Naive thymus-derived CD8-positive, alpha-beta T cell (primary cell): ENCODE results near the gene ELP5. TPM values are rescaled to one million over a fixed set of nuclear protein-coding genes. Genes with fewer than 3 reads are reported as not detected.

Experiments
- ATAC-seq, 2 donors: fragments of 150-1000 bp; cut with Tn5 transposase in 1 of 2; sonication (Bioruptor Pico), chemical (Tn5 transposase) in 1 of 2; 1 replicate in 1 of 2; 2 replicates in 1 of 2; pipeline ENCODE4 v1.10.0; 2021; ENCODE audit warnings: mild to moderate bottlenecking in 2 of 2, moderate library complexity in 2 of 2
- POLR2A ChIA-PET: fragments of 350-600 bp; sonication (Branson Sonifier 250); formaldehyde crosslinking; loops from one replicate; lab custom pipeline; 2021; ENCODE audit warnings: antibody characterized with exemption; lab: Charles Lee
- DNase-seq, 10 donors: peaks; one replicate each; pipeline versions ENCODE4 v3.0.0 to v3.0.0-alpha.2; 2020 to 2022
- H3K27ac Mint-ChIP-seq, 10 donors: one replicate each; pipeline ENCODE4 v1.8.0; 2020 to 2022; ENCODE audit warnings: mild to moderate bottlenecking in 10 of 10, mixed read lengths in 10 of 10, moderate library complexity in 4 of 10, inconsistent platforms in 1 of 10
- H3K27me3 Mint-ChIP-seq, 5 donors: one replicate each; pipeline ENCODE4 v1.8.0; 2021 to 2022; ENCODE audit warnings: mixed read lengths in 5 of 5
- H3K36me3 Mint-ChIP-seq, 3 donors: one replicate each; pipeline ENCODE4 v1.8.0; 2020 to 2022; ENCODE audit warnings: mixed read lengths in 3 of 3, mild to moderate bottlenecking in 2 of 3, inconsistent platforms in 1 of 3
- H3K4me1 Mint-ChIP-seq, 4 donors: one replicate each; pipeline ENCODE4 v1.8.0; 2021 to 2022; ENCODE audit warnings: mixed read lengths in 4 of 4
- H3K4me3 Mint-ChIP-seq, 10 donors: one replicate each; pipeline ENCODE4 v1.8.0; 2020 to 2022; ENCODE audit warnings: mild to moderate bottlenecking in 10 of 10, mixed read lengths in 10 of 10, moderate library complexity in 6 of 10, inconsistent platforms in 1 of 10
- H3K9me3 Mint-ChIP-seq, 9 donors: one replicate each; pipeline ENCODE4 v1.8.0; 2020 to 2022; ENCODE audit warnings: mixed read lengths in 9 of 9, mild to moderate bottlenecking in 3 of 9, inconsistent platforms in 1 of 9, moderate library complexity in 1 of 9
- polyA plus RNA-seq, 3 donors: library from polyadenylated mRNA; unstranded; fragments of 300-500 nt; fragmentation: Illumina TruSeq; gene quantifications; one replicate each; pipeline ENCODE4 v1.2.3, GENCODE V29; 2021
- total RNA-seq, 8 experiments: library from RNA in 2 of 8; stranded (reverse) in 2 of 8; gene quantifications; one replicate each; pipeline ENCODE4 v1.2.3 and lab custom pipeline; 2021 to 2026

ELP5 gene
- total and polyA plus RNA-seq, 5 experiments from 2014 or later = 35.1 to 94.0 (median 55.5) TPM

GRCh38 chr17:7281074-7281952, 29.3 kb downstream of the ELP5 start, which contains the start of gene SLC2A4:
TSS of gene SLC2A4 (plus strand) at chr17:7281718. CDS start at chr17:7281935, 217 bp downstream.
- peak within 1 kb of the TSS; percentile 74 to 90 (median 84) for H3K4me3 Mint-ChIP-seq
- H3K27ac Mint-ChIP-seq = peak within 1 kb of the TSS in 8 of 10 donors; percentile 43 to 92 (median 62)

GRCh38 chr17:7281953-7282751, 30.1 kb downstream of the ELP5 start:
- peak in 1 of 2 donors; percentile 8 for ATAC-seq
- peaks cover 16 to 38% (median 24%) of the 10 kb centered on the region in 4 donors for H3K4me1 Mint-ChIP-seq
- peak in 3 of 10 donors; percentile 10 to 15 (median 10) for DNase-seq
- H3K27ac Mint-ChIP-seq = peak overlapping the region in 4 of 10 donors; percentile 18 to 67 (median 50)
- H3K9me3 Mint-ChIP-seq = no peaks in the 10 kb centered on the region
- peaks cover 1 to 19% (median 10%) of the 10 kb centered on the region in 5 donors for H3K27me3 Mint-ChIP-seq
- peak overlapping the region; percentile 71 to 90 (median 84) for H3K4me3 Mint-ChIP-seq
- POLR2A ChIA-PET = interaction anchor here (0.9 to 2.3 kb wide), 8 partner anchors 12 to 198 kb away, joined by 3 to 9 read pairs (median 6); partner anchors contain the start of genes NEURL4 and ZBTB4
- H3K36me3 Mint-ChIP-seq = no peaks in the 10 kb centered on the region

More at GRCh38 chr17:7281074-7281952, 29.3 kb downstream of the ELP5 start, which contains the start of gene SLC2A4:
- POLR2A ChIA-PET = interaction anchor here (1.0 to 2.3 kb wide), 11 partner anchors 14 to 203 kb away, joined by 3 to 8 read pairs (median 4); partner anchors contain the start of genes GPS2, POLR2A and TMEM102
- H3K9me3 Mint-ChIP-seq = no peaks in the 10 kb centered on the region
- ATAC-seq (peak; percentile 64 to 67), DNase-seq (peak; percentile 65 to 88 (median 76))
- H3K36me3 Mint-ChIP-seq = no peaks in the 10 kb centered on the region
- peaks cover 1 to 19% (median 10%) of the 10 kb centered on the region in 5 donors for H3K27me3 Mint-ChIP-seq
- H3K4me1 Mint-ChIP-seq = peaks cover 16 to 38% (median 24%) of the 10 kb centered on the region in 4 donors

DNA sequence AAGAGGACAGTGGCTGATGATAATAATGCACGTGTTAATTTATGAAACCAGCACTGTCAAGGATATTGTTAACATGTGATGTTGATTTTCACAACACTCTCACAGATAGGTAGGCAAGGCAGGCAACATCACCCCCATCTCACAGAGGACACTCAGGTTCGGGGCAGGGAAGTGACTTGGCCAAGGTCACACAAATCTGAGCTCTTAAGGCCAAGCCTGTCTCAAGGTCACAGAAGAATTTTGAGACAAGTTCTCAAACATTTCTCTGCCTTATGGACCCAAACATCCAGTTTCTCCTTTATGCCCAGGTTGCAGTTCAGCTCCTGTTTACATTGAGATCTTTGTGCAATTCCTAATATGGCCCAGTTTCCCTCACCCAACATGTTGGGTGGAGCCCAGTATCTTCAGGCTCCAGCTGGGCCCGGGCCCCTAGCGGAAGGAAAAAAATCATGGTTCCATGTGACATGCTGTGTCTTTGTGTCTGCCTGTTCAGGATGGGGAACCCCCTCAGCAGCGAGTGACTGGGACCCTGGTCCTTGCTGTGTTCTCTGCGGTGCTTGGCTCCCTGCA, 30.8 kb downstream of the ELP5 start:
- POLR2A ChIA-PET = interaction anchor here (0.9 to 2.3 kb wide), 8 partner anchors 11 to 197 kb away, joined by 3 to 9 read pairs (median 5); partner anchors contain the start of genes ACAP1, NEURL4 and ZBTB4
- ATAC-seq = no peak
- H3K27ac Mint-ChIP-seq = peak overlapping the region in 1 of 10 donors; percentile 77

GRCh38 chr17:7283471-7284216, 31.6 kb downstream of the ELP5 start:
- DNase-seq = no peak
- H3K4me1 Mint-ChIP-seq = peaks cover 16 to 38% (median 24%) of the 10 kb centered on the region in 4 donors
- no peaks in the 10 kb centered on the region for H3K9me3 Mint-ChIP-seq
- peak overlapping the region in 4 of 10 donors; percentile 42 to 58 (median 44) for H3K4me3 Mint-ChIP-seq
- peaks cover 1 to 19% (median 10%) of the 10 kb centered on the region in 5 donors for H3K27me3 Mint-ChIP-seq
- ATAC-seq = no peak
- POLR2A ChIA-PET = interaction anchor here (0.9 to 1.7 kb wide), 5 partner anchors 10 to 54 kb away, joined by 3 to 9 read pairs (median 5); partner anchors contain the start of genes ACAP1 and NEURL4
- no peaks in the 10 kb centered on the region for H3K36me3 Mint-ChIP-seq
- H3K27ac Mint-ChIP-seq = peak overlapping the region in 1 of 10 donors; percentile 10

More for the DNA sequence above, 30.8 kb downstream of the ELP5 start:
- Mint-ChIP-seq H3K9me3 (no peaks in the 10 kb centered on the region), H3K4me3 (peak overlapping the region in 8 of 10 donors; percentile 15 to 85 (median 49)), H3K36me3 (no peaks in the 10 kb centered on the region), H3K27me3 (peaks cover 1 to 19% (median 10%) of the 10 kb centered on the region in 5 donors), H3K4me1 (peaks cover 16 to 38% (median 24%) of the 10 kb centered on the region in 4 donors)
- no peak for DNase-seq

GRCh38 chr17:7284911-7285310, 32.9 kb downstream of the ELP5 start:
- Mint-ChIP-seq H3K27ac (no peak overlapping the region), H3K4me1 (peaks cover 16 to 36% (median 24%) of the 10 kb centered on the region in 4 donors), H3K36me3 (no peaks in the 10 kb centered on the region), H3K9me3 (no peaks in the 10 kb centered on the region), H3K4me3 (no peak overlapping the region), H3K27me3 (peaks cover 1 to 19% (median 13%) of the 10 kb centered on the region in 5 donors)
- DNase-seq (no peak), ATAC-seq (no peak)
- POLR2A ChIA-PET = interaction anchor here (0.5 to 1.2 kb wide), 2 partner anchors 9 to 53 kb away, joined by 3 to 5 read pairs; no protein-coding TSS in a partner anchor

GRCh38 chr17:7285679-7286078, 33.7 kb downstream of the ELP5 start:
- Mint-ChIP-seq H3K27ac (no peak overlapping the region), H3K36me3 (no peaks in the 10 kb centered on the region), H3K27me3 (peaks cover 1 to 19% (median 13%) of the 10 kb centered on the region in 5 donors), H3K4me1 (peaks cover 10 to 28% (median 20%) of the 10 kb centered on the region in 4 donors), H3K9me3 (no peaks in the 10 kb centered on the region), H3K4me3 (no peak overlapping the region)
- DNase-seq (no peak), ATAC-seq (no peak)
- POLR2A ChIA-PET = interaction anchor here (1.2 to 1.3 kb wide), 2 partner anchors 11 to 12 kb away, joined by 7 to 8 read pairs; no protein-coding TSS in a partner anchor

DNA sequence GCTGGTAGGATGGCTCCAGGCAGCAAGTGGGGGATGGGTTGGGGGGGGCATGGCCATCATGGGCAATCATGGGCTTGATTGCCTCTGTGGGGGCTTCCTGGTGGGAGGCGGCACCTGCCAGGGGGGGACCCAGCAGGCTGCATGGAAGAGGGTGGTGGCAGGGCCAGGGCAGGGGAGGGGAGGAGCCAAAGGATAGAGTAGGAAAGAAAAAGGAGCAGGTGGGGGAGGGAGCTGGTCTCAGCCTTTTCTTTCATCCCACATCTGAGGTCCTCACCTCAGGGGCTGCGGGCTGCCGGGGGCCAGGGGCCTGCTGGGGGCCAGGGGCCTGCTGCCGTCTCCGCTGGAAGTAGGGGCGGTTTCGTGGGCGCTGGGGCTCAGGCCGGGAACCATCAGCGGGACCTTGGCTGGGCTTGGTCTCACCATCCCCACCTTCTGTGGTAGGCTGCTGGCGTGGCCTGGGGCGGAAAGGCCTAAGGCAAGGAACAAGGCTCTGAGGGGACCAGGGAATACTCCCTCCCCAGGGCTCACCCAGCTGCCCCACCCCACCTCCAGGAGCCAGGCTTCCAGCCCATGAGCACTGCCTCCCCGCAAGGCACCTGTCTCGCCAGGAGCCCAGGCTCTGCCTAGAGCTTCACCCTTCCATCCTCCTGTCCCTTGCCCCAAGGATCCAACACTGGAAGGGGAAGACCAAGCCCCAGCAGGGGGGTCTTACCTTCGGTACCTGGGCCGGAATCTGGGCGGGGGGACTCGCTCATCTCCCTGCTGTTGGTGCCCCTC, 37.4 kb downstream of the ELP5 start:
- peaks cover 0 to 8% (median 5%) of the 10 kb centered on the region in 4 donors for H3K4me1 Mint-ChIP-seq
- POLR2A ChIA-PET = no interaction called here

GRCh38 chr17:7290166-7290565, 38.2 kb downstream of the ELP5 start:
- DNase-seq = no peak
- no peak for ATAC-seq
- Mint-ChIP-seq H3K4me3 (no peak overlapping the region), H3K36me3 (no peaks in the 10 kb centered on the region), H3K27ac (no peak overlapping the region), H3K27me3 (peaks cover 0 to 15% (median 1%) of the 10 kb centered on the region in 5 donors), H3K9me3 (no peaks in the 10 kb centered on the region), H3K4me1 (peaks cover 5 to 13% (median 9%) of the 10 kb centered on the region in 4 donors)
- POLR2A ChIA-PET = no interaction called here

More for the DNA sequence above, 37.4 kb downstream of the ELP5 start:
- DNase-seq (no peak), ATAC-seq (no peak)
- no peak overlapping the region for H3K27ac Mint-ChIP-seq
- H3K36me3 Mint-ChIP-seq = no peaks in the 10 kb centered on the region
- peaks cover 0 to 14% (median 1%) of the 10 kb centered on the region in 5 donors for H3K27me3 Mint-ChIP-seq
- H3K9me3 Mint-ChIP-seq = no peaks in the 10 kb centered on the region
- H3K4me3 Mint-ChIP-seq = no peak overlapping the region

DNA sequence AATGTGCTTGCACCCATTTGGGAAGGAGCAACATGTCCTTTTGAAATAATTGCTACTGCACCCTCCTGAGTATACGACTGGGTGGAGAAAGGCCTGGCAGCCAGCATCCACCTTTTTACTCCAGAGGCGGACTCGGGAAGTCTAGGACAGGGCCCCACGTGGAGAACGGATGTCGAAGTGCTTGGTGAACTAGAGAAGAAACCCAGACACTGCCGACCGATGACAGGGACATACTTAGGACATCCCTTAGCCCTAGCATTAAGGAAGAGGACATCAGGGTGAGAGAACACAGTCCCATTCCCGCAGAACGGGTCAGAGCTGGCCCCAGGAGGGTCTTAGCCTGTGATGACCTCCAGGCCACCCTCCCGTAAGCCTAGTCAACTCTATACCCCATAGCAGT, 38.7 kb downstream of the ELP5 start:
- Mint-ChIP-seq H3K9me3 (no peaks in the 10 kb centered on the region), H3K27ac (no peak overlapping the region), H3K27me3 (peaks cover 0 to 17% (median 3%) of the 10 kb centered on the region in 5 donors), H3K4me3 (no peak overlapping the region), H3K36me3 (no peaks in the 10 kb centered on the region), H3K4me1 (peaks cover 9 to 16% (median 12%) of the 10 kb centered on the region in 4 donors)
- DNase-seq (no peak), ATAC-seq (no peak)
- POLR2A ChIA-PET = no interaction called here

DNA sequence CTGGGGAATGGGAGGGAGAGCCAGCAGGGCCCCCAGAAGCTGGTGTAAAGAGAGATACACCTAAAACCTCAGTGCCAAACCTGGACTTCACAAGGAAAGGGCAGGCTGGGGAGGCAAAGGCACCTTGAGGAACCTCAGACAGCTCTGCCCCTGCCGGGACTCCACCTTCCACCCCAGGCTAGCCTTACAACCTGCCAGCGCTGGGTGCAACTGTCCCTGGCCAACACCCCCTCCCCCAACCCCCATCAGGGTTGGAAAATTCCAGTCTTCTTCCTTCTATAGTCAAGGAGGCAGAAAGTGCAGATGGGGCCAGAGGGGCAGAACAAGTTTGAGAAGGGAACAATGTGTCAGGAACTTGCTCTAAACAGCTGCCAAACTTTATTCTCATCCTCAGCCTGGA, 40.2 kb downstream of the ELP5 start:
- Mint-ChIP-seq H3K4me3 (no peak overlapping the region), H3K4me1 (peaks cover 10 to 24% (median 20%) of the 10 kb centered on the region in 4 donors), H3K9me3 (no peaks in the 10 kb centered on the region), H3K27ac (peak overlapping the region in 1 of 10 donors; percentile 56), H3K27me3 (peaks cover 0 to 18% (median 4%) of the 10 kb centered on the region in 5 donors), H3K36me3 (no peaks in the 10 kb centered on the region)
- POLR2A ChIA-PET = interaction anchor here (1.2 to 1.3 kb wide), 2 partner anchors 16 to 64 kb away, joined by 3 read pairs; no protein-coding TSS in a partner anchor
- DNase-seq = no peak
- no peak for ATAC-seq
